BE2C (cell line): ENCODE results near the gene MYPOP.
A peak's percentile ranks its signal among the peaks of the same experiment; 100 is the strongest.

Experiments used
- DNase-seq: peaks from one replicate; pipeline ENCODE4 v3.0.0-alpha.2; 2020
- H3K27me3 ChIP-seq: fragments of 250-450 bp; sonication (Bioruptor Pico); 2 replicates; pipeline ENCODE4 v1.5.1; 2020; ENCODE audit warnings: mild to moderate bottlenecking
- H3K36me3 ChIP-seq: fragments of 250-450 bp; sonication (Bioruptor Pico); 2 replicates; pipeline ENCODE4 v1.5.1; 2020; ENCODE audit warnings: mild to moderate bottlenecking
- H3K4me1 ChIP-seq: fragments of 250-450 bp; sonication (Bioruptor Pico); 2 replicates; pipeline ENCODE4 v1.5.1; 2020
- H3K4me3 ChIP-seq: 2 replicates; pipeline ENCODE4 v1.5.1; 2011; ENCODE audit warnings: low read depth, low read length
- H3K9me3 ChIP-seq: fragments of 250-450 bp; sonication (Bioruptor Pico); 2 replicates; pipeline ENCODE4 v1.5.1; 2020
- TF ChIP-seq, protein P1 (sequence below): IDR thresholded peaks from 2 replicates; pipeline ENCODE4 v1.5.1; 2012; ENCODE audit warnings: mild to moderate bottlenecking, low read depth, low read length

The MYPOP gene

GRCh38 chr19:45884682-45885555 is 17.5 kb downstream of the MYPOP start:
- Histone ChIP-seq H3K9me3 (no peaks in the 10 kb centered on the region), H3K36me3 (peaks cover 8% of the 10 kb centered on the region), H3K4me3 (peak overlapping the region; percentile 57), H3K27me3 (no peaks in the 10 kb centered on the region), H3K4me1 (no peaks in the 10 kb centered on the region)
- TF ChIP-seq, protein P1, sequence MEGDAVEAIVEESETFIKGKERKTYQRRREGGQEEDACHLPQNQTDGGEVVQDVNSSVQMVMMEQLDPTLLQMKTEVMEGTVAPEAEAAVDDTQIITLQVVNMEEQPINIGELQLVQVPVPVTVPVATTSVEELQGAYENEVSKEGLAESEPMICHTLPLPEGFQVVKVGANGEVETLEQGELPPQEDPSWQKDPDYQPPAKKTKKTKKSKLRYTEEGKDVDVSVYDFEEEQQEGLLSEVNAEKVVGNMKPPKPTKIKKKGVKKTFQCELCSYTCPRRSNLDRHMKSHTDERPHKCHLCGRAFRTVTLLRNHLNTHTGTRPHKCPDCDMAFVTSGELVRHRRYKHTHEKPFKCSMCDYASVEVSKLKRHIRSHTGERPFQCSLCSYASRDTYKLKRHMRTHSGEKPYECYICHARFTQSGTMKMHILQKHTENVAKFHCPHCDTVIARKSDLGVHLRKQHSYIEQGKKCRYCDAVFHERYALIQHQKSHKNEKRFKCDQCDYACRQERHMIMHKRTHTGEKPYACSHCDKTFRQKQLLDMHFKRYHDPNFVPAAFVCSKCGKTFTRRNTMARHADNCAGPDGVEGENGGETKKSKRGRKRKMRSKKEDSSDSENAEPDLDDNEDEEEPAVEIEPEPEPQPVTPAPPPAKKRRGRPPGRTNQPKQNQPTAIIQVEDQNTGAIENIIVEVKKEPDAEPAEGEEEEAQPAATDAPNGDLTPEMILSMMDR = no peak
- peak; percentile 47 for DNase-seq

- Histone ChIP-seq H3K4me1 (no peaks in the 10 kb centered on the region), H3K9me3 (no peaks in the 10 kb centered on the region), H3K4me3 (no peak overlapping the region), H3K36me3 (peaks cover 8% of the 10 kb centered on the region), H3K27me3 (no peaks in the 10 kb centered on the region)
- TF ChIP-seq, protein P1 = no peak
- no peak for DNase-seq
These were observed 18.3 kb downstream of the MYPOP start for GRCh38 chr19:45883881-45884681.

DNA sequence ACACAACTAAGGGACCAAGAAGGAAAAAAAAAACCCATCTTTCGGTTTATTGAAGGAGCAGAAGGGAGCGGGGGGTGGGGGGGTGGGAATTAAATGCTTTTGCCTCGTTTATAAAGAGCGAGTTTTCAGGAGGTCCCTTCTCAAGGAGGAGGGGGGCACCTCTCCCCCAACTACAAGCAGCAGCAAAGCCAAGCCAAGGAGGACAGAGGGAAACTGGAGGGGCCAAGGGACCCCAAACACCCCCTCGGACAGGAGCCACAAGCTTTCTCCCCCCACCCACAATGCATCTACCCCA is 18.9 kb downstream of the MYPOP start:
- no peaks in the 10 kb centered on the region for H3K9me3 ChIP-seq
- H3K27me3 ChIP-seq = no peaks in the 10 kb centered on the region
- no peaks in the 10 kb centered on the region for H3K4me1 ChIP-seq
- TF ChIP-seq, protein P1 = no peak
- H3K4me3 ChIP-seq = no peak overlapping the region
- DNase-seq = no peak
- H3K36me3 ChIP-seq = peaks cover 8% of the 10 kb centered on the region

DNA sequence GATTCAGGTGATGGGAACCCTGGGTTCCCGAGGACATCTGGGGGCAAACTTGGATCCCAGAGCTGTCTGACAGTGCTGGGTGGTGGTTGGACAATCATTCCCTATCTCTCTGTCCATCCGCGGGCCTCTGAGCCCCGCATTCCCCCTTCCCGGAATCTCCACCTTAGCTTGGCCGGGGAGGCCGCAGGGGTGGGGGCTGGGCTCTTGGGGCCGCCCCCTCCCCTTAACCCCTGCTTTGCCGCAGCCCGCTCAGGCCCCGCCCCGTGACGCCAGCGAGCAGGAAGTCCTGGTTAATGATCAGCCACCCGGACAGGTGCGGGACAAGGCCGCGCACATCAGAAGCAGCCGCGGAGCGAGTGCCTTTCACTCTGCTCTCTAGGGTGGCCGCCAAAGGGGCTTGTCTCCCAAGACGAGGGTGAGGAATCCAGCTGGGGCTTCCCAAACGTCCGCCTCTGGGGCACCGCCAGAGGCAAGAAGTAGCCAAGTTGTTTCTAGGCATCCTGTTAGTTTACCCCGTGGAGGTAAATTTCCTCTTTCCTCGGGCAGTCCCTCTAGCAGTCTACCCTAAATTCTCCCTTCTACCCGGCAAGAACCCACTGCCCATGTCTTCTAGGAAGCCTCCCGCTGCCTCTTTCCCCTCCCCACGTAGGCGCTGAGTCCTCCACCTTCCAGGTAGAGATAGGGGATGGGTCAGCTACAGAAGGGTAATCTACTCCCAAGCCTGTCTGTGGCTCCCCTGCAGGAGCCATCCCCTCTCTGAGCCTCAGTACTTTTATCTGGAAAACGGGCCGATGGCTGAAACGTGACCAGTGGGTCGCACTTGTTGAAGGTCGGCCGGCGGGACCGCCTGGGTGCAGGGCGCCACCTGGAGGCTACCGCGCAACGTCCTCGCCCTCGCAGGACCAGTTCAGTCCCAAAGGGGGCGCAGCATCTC is 19.5 kb downstream of the MYPOP start:
- Histone ChIP-seq H3K4me3 (no peak overlapping the region), H3K27me3 (no peaks in the 10 kb centered on the region), H3K9me3 (no peaks in the 10 kb centered on the region), H3K4me1 (no peaks in the 10 kb centered on the region), H3K36me3 (peaks cover 8% of the 10 kb centered on the region)
- peak; percentile 75 for DNase-seq
- TF ChIP-seq, protein P1 = peak; percentile 76

DNA sequence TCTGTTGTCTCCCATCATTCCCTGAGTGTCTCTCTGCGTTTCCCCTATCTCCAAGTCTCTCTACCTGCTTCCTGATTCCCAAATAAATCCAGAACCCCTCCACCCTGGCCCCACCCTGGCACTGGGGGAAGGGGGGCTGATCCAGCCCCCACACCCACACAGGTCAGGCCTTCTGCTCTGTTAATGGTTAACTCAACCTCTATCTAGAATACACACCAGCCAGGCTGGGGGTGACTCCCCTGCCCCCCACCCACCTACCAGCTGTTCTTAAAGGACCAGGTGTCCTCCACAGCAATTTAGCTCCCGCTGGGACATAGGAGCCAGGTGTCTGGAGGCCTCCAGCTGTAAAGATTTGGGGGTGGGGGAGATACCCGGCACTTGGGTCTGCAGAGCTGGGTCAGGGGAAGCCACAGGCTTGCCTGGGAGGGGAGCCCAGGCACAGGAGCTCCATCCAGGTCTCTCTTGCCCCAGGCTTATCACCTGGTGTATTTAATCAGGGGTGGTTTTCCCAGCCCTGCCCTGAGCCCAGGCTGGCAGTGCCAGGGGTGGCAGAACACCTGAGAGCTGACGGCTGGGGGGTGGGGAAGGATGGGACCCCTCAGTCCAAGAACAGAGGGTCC is 20.4 kb downstream of the MYPOP start:
- Histone ChIP-seq H3K4me1 (no peaks in the 10 kb centered on the region), H3K9me3 (no peaks in the 10 kb centered on the region), H3K27me3 (no peaks in the 10 kb centered on the region), H3K4me3 (no peak overlapping the region), H3K36me3 (peaks cover 8% of the 10 kb centered on the region)
- DNase-seq = no peak
- TF ChIP-seq, protein P1 = no peak
